Tibial artery (tissue), 4 donors: ENCODE measurements around the gene COL6A3.

Experiments
- DNase-seq, 2 donors: peaks; one replicate each; pipeline ENCODE4 v3.0.0-alpha.2; 2019
- H3K27ac ChIP-seq, 2 donors: fragments of 200-600 bp; sonication (generic) in 1 of 2; 1 replicate in 1 of 2; 2 replicates in 1 of 2; pipeline ENCODE4 v1.5.1; 2018 to 2019; ENCODE audit warnings: mild to moderate bottlenecking in 1 of 2
- H3K27me3 ChIP-seq, 2 donors: fragments of 200-600 bp; sonication (generic) in 1 of 2; one replicate each; pipeline versions ENCODE4 v1.5.1 to v1.6.0; 2016 to 2019
- H3K36me3 ChIP-seq, 3 donors: fragments of 200-600 bp; sonication (generic) in 2 of 3; one replicate each; pipeline ENCODE4 v1.5.1; 2016 to 2019; ENCODE audit warnings: mild to moderate bottlenecking in 2 of 3
- H3K4me1 ChIP-seq, 4 donors: fragments of 200-600 bp; sonication (generic) in 2 of 4; 1 replicate in 3 of 4; 2 replicates in 1 of 4; pipeline ENCODE4 v1.5.1; 2016 to 2019
- H3K4me3 ChIP-seq, 2 donors: fragments of 200-600 bp; sonication (generic) in 1 of 2; 1 replicate in 1 of 2; 2 replicates in 1 of 2; pipeline ENCODE4 v1.5.1; 2018 to 2019; ENCODE audit warnings: mild to moderate bottlenecking in 2 of 2
- H3K9me3 ChIP-seq, 3 donors: fragments of 200-600 bp; sonication (generic) in 1 of 3; one replicate each; pipeline ENCODE4 v1.5.1; 2016 to 2019
- intact Hi-C: fragments of 100-400 bp; cut with DNase I; formaldehyde crosslinking; loops from one replicate; pipeline ENCODE4 v1.15.0; 2023; ENCODE audit warnings: low total_unique reads
- TF ChIP-seq, protein P1 (sequence below), 2 experiments: fragments of 200-600 bp in 1 of 2; fragments of 450-650 bp in 1 of 2; IDR thresholded peaks; one replicate each; pipeline ENCODE4 v1.5.1; 2017 to 2019; ENCODE audit warnings: antibody characterized with exemption in 2 of 2, mild to moderate bottlenecking in 1 of 2, moderate library complexity in 1 of 2

Gene COL6A3

DNA sequence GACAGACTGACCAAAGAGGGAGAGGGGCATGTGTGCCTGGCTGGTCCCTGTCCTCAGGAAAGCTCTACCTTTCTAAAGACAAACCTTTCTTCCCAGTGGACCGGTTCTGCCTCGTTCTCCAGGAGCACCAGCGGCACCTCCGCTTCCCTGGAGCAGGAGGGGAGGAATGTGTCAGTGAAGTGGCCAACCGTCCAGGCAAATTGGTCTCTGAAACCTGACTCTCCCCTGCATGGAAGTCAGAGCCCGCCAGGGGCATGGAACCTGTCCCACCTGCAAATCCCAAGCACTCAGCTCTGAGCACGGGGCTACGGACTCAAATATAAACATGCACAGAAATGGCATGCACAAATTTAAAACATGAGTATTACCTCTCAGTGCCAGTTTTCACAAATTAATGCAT, 62.9 kb downstream of the COL6A3 start:
- Histone ChIP-seq H3K4me3 (no peak overlapping the region), H3K36me3 (peaks cover 29 to 70% (median 55%) of the 10 kb centered on the region in 3 donors), H3K4me1 (peaks cover 0 to 19% (median 11%) of the 10 kb centered on the region in 4 donors), H3K27ac (no peak overlapping the region), H3K27me3 (no peaks in the 10 kb centered on the region), H3K9me3 (no peaks in the 10 kb centered on the region)
- TF ChIP-seq, protein P1, sequence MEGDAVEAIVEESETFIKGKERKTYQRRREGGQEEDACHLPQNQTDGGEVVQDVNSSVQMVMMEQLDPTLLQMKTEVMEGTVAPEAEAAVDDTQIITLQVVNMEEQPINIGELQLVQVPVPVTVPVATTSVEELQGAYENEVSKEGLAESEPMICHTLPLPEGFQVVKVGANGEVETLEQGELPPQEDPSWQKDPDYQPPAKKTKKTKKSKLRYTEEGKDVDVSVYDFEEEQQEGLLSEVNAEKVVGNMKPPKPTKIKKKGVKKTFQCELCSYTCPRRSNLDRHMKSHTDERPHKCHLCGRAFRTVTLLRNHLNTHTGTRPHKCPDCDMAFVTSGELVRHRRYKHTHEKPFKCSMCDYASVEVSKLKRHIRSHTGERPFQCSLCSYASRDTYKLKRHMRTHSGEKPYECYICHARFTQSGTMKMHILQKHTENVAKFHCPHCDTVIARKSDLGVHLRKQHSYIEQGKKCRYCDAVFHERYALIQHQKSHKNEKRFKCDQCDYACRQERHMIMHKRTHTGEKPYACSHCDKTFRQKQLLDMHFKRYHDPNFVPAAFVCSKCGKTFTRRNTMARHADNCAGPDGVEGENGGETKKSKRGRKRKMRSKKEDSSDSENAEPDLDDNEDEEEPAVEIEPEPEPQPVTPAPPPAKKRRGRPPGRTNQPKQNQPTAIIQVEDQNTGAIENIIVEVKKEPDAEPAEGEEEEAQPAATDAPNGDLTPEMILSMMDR (IDR thresholded peaks at IDR 0.05), result no peak
- intact Hi-C loops, result no loop called here
- DNase-seq, result no peak

GRCh38 chr2:237350597-237350996, 63.4 kb downstream of the COL6A3 start:
- Histone ChIP-seq H3K36me3 (peaks cover 33 to 73% (median 58%) of the 10 kb centered on the region in 3 donors), H3K4me1 (peaks cover 0 to 15% (median 9%) of the 10 kb centered on the region in 4 donors), H3K9me3 (no peaks in the 10 kb centered on the region), H3K4me3 (no peak overlapping the region), H3K27ac (no peak overlapping the region), H3K27me3 (no peaks in the 10 kb centered on the region)
- TF ChIP-seq, protein P1 (IDR thresholded peaks at IDR 0.05), result no peak
- DNase-seq, result no peak
- intact Hi-C loops, result no loop called here

DNA sequence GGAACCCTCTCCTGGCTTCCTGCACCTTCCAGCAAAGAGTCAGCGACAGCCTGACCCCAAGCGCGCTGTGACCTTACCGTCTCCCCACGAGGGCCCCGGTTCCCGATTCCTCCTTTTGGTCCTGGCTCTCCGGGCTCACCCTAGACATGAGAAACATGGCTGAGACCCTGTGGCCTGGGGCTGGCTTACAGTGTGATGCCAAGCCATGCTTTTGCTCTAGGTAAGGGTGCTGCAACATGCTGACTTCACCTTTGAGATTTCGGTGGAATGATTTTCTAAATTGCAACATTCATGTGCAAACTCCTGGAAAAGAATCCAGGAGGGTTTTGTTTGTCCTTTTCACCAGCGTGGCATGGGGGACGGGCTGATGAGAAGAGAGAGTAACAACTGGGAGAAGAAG, 63.9 kb downstream of the COL6A3 start:
- Histone ChIP-seq H3K27ac (no peak overlapping the region), H3K36me3 (peaks cover 38 to 77% (median 63%) of the 10 kb centered on the region in 3 donors), H3K4me1 (peaks cover 0 to 10% (median 4%) of the 10 kb centered on the region in 4 donors), H3K27me3 (no peaks in the 10 kb centered on the region), H3K4me3 (no peak overlapping the region), H3K9me3 (no peaks in the 10 kb centered on the region)
- DNase-seq, result no peak
- TF ChIP-seq, protein P1 (IDR thresholded peaks at IDR 0.05), result no peak
- intact Hi-C loops, result no loop called here

GRCh38 chr2:237348281-237348865, 65.6 kb downstream of the COL6A3 start:
- no peaks in the 10 kb centered on the region for H3K27me3 ChIP-seq
- H3K36me3 ChIP-seq, result peaks cover 51 to 88% (median 77%) of the 10 kb centered on the region in 3 donors
- no peak overlapping the region for H3K4me3 ChIP-seq
- intact Hi-C loops, result no loop called here
- TF ChIP-seq, protein P1 (IDR thresholded peaks at IDR 0.05), result no peak
- no peak overlapping the region for H3K27ac ChIP-seq
- H3K4me1 ChIP-seq, result no peaks in the 10 kb centered on the region
- H3K9me3 ChIP-seq, result no peaks in the 10 kb centered on the region
- DNase-seq, result peak in 1 of 2 donors; percentile 17

GRCh38 chr2:237345891-237346640, 67.9 kb downstream of the COL6A3 start:
- H3K9me3 ChIP-seq, result no peaks in the 10 kb centered on the region
- TF ChIP-seq, protein P1 (IDR thresholded peaks at IDR 0.05), result no peak
- no peak overlapping the region for H3K4me3 ChIP-seq
- H3K4me1 ChIP-seq, result no peaks in the 10 kb centered on the region
- intact Hi-C loops, result no loop called here
- H3K27me3 ChIP-seq, result no peaks in the 10 kb centered on the region
- DNase-seq, result no peak
- H3K36me3 ChIP-seq, result peaks cover 51 to 83% (median 63%) of the 10 kb centered on the region in 3 donors
- peak overlapping the region in 1 of 2 donors; percentile 7 for H3K27ac ChIP-seq
